Fibroblast of lung (primary cell): ENCODE results near the gene STK32B.

Experiments used
- EZH2 ChIP-seq: IDR thresholded peaks from 2 replicates; pipeline ENCODE4 v1.5.1; 2012; ENCODE audit warnings: low read length, control low read depth, mild to moderate bottlenecking; ENCODE audit errors: missing control alignments
- TF ChIP-seq, protein P1 (sequence below), 2 donors: IDR thresholded peaks in 1 of 2; conservative IDR thresholded peaks in 1 of 2; 1 replicate in 1 of 2; 2 replicates in 1 of 2; pipeline ENCODE4 v1.5.1; 2011 to 2012; ENCODE audit warnings: low read length in 2 of 2, control low read depth in 1 of 2, inconsistent platforms in 1 of 2, low read depth in 1 of 2, mild to moderate bottlenecking in 1 of 2

GRCh38 chr4:5284517-5284916 lies 233.2 kb downstream of the STK32B start:
- TF ChIP-seq, protein P1, sequence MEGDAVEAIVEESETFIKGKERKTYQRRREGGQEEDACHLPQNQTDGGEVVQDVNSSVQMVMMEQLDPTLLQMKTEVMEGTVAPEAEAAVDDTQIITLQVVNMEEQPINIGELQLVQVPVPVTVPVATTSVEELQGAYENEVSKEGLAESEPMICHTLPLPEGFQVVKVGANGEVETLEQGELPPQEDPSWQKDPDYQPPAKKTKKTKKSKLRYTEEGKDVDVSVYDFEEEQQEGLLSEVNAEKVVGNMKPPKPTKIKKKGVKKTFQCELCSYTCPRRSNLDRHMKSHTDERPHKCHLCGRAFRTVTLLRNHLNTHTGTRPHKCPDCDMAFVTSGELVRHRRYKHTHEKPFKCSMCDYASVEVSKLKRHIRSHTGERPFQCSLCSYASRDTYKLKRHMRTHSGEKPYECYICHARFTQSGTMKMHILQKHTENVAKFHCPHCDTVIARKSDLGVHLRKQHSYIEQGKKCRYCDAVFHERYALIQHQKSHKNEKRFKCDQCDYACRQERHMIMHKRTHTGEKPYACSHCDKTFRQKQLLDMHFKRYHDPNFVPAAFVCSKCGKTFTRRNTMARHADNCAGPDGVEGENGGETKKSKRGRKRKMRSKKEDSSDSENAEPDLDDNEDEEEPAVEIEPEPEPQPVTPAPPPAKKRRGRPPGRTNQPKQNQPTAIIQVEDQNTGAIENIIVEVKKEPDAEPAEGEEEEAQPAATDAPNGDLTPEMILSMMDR (conservative IDR thresholded peaks at IDR 0.05 in 1 of 2, IDR thresholded peaks at IDR 0.05 in 1 of 2; ENCODE audit: low read depth in 1 of 2, low read length in 2 of 2) = no peak
- TF ChIP-seq EZH2 = no peak
